Stomach (tissue), 9 donors: Measurements from ENCODE around the gene CCL3. TPM values are rescaled to one million over a fixed set of nuclear protein-coding genes. Genes with fewer than 3 reads are reported as not detected.

Experiments
- DNase-seq, 2 donors: peaks; one replicate each; pipeline versions ENCODE4 v3.0.0 to v3.0.0-alpha.2; 2013 to 2019
- H3K27ac ChIP-seq, 5 donors: fragments of 200-600 bp in 4 of 5; sonication (generic) in 4 of 5; one replicate each; pipeline ENCODE4 v1.5.1; 2013 to 2019; ENCODE audit warnings: mild to moderate bottlenecking in 1 of 5, moderate library complexity in 1 of 5
- H3K27me3 ChIP-seq, 3 donors: fragments of 200-600 bp; sonication (generic); one replicate each; pipeline ENCODE4 v1.5.1; 2017 to 2019; ENCODE audit warnings: mixed run types in 1 of 3
- H3K36me3 ChIP-seq, 4 donors: fragments of 200-600 bp; sonication (generic); 1 replicate in 3 of 4; 2 replicates in 1 of 4; pipeline ENCODE4 v1.5.1; 2016 to 2019
- H3K4me1 ChIP-seq, 4 donors: fragments of 200-600 bp; sonication (generic); one replicate each; pipeline ENCODE4 v1.5.1; 2016 to 2019
- H3K4me3 ChIP-seq, 4 donors: fragments of 200-600 bp; sonication (generic) in 3 of 4; one replicate each; pipeline ENCODE4 v1.5.1; 2016 to 2019; ENCODE audit warnings: mild to moderate bottlenecking in 1 of 4
- H3K9me3 ChIP-seq, 4 donors: fragments of 200-600 bp; sonication (generic); one replicate each; pipeline ENCODE4 v1.5.1; 2016 to 2019
- EP300 ChIP-seq: sonication (generic); formaldehyde crosslinking; IDR thresholded peaks from one replicate; pipeline ENCODE4 v1.6.1; 2017; ENCODE audit warnings: antibody characterized with exemption
- POLR2A ChIP-seq, 4 donors: fragments of 450-650 bp; IDR thresholded peaks; one replicate each; pipeline ENCODE4 v1.6.1; 2016; ENCODE audit warnings: antibody characterized with exemption in 4 of 4, control low read depth in 2 of 4, mild to moderate bottlenecking in 1 of 4, moderate library complexity in 1 of 4
- POLR2AphosphoS5 ChIP-seq, 3 donors: sonication (generic); formaldehyde crosslinking; IDR thresholded peaks; one replicate each; pipeline ENCODE4 v1.6.1; 2016; ENCODE audit warnings: antibody characterized with exemption in 3 of 3
- whole genome bisulfite sequencing, 5 donors: extraction: QIAGEN DNeasy Blood & Tissue Kit in 3 of 5; methylation state at CpG; one replicate each; pipeline versions ENCODE4 v1.1.5 to v1.1.7; 2013 to 2018; 5-methylcytosine and 5-hydroxymethylcytosine counted together
- intact Hi-C: fragments of 100-400 bp; cut with DNase I; formaldehyde crosslinking; loops from one replicate; pipeline ENCODE4 v1.15.1; 2023; ENCODE audit warnings: low total_unique reads
- polyA plus RNA-seq, 3 donors: library from polyadenylated mRNA; stranded (reverse); fragments of 200-250 nt; gene quantifications; one replicate each; pipeline ENCODE4 v1.2.3, GENCODE V29; 2013
- total RNA-seq, 5 donors: library from RNA; depleted of rRNA; stranded (reverse); fragments of >200 nt; gene quantifications; one replicate each; pipeline versions ENCODE4 v1.1.0 to v1.2.3, GENCODE V29; 2014 to 2016
- TF ChIP-seq, protein P1 (sequence below), 7 experiments: fragments of 450-650 bp in 4 of 7; fragments of 200-600 bp in 3 of 7; sonication (generic) in 3 of 7; IDR thresholded peaks; one replicate each; pipeline ENCODE4 v1.5.1; 2016 to 2019; ENCODE audit warnings: antibody characterized with exemption in 7 of 7, control low read depth in 2 of 7, mild to moderate bottlenecking in 1 of 7
- donor health status: healthy with polysubstance abuse.
- donor health status: Bipolar disorder and iron deficiency.
- donor health status: healthy.

CCL3 gene
- total and polyA plus RNA-seq, 8 donors, result 2.0 to 19.1 (median 2.9) TPM; not detected in 3

DNA sequence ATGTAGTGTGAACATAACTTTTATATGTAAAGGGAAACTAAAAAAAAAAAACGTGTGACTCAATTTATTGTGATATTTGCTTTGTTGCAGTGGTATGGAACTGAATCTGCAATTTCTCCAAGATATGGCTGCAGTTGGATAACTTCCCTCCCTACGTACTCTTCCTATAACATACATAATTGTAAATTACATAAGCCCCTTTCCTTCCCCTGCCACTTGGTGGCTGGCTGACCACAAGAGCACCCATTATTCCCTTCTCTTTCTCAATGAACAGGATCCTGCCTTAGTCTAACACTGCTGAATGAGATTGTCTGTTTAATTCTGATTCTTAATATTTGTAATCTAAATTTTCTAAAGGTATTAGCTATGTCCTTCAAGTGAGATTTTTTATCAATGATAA is 41.5 kb upstream of the CCL3 start:
- WGBS, 5 donors, result 55 to 70% (median 62%) methylated on average over 2 of the region's 2 CpGs
- Histone ChIP-seq H3K36me3 (no peaks in the 10 kb centered on the region), H3K27ac (no peak overlapping the region), H3K27me3 (peaks cover 0 to 7% (median 0%) of the 10 kb centered on the region in 3 donors), H3K9me3 (peaks cover 0 to 9% (median 2%) of the 10 kb centered on the region in 4 donors), H3K4me1 (no peaks in the 10 kb centered on the region), H3K4me3 (no peak overlapping the region)
- no peak for DNase-seq
- TF ChIP-seq, protein P1, sequence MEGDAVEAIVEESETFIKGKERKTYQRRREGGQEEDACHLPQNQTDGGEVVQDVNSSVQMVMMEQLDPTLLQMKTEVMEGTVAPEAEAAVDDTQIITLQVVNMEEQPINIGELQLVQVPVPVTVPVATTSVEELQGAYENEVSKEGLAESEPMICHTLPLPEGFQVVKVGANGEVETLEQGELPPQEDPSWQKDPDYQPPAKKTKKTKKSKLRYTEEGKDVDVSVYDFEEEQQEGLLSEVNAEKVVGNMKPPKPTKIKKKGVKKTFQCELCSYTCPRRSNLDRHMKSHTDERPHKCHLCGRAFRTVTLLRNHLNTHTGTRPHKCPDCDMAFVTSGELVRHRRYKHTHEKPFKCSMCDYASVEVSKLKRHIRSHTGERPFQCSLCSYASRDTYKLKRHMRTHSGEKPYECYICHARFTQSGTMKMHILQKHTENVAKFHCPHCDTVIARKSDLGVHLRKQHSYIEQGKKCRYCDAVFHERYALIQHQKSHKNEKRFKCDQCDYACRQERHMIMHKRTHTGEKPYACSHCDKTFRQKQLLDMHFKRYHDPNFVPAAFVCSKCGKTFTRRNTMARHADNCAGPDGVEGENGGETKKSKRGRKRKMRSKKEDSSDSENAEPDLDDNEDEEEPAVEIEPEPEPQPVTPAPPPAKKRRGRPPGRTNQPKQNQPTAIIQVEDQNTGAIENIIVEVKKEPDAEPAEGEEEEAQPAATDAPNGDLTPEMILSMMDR (IDR thresholded peaks at IDR 0.05), result no peak
- TF ChIP-seq EP300, result no peak
- TF ChIP-seq POLR2AphosphoS5 (IDR thresholded peaks at IDR 0.05), result no peak
- TF ChIP-seq POLR2A (IDR thresholded peaks at IDR 0.05), result no peak
- intact Hi-C loops, result no loop called here

- no peak for DNase-seq
- Histone ChIP-seq H3K4me1 (no peaks in the 10 kb centered on the region), H3K27ac (no peak overlapping the region), H3K36me3 (no peaks in the 10 kb centered on the region), H3K9me3 (peaks cover 8 to 19% (median 12%) of the 10 kb centered on the region in 4 donors), H3K27me3 (peaks cover 0 to 12% (median 0%) of the 10 kb centered on the region in 3 donors), H3K4me3 (no peak overlapping the region)
- intact Hi-C loops, result no loop called here
- WGBS, 5 donors, result 55 to 61% (median 59%) methylated on average over 5 of the region's 5 CpGs
- no peak for TF ChIP-seq POLR2AphosphoS5 (IDR thresholded peaks at IDR 0.05)
- TF ChIP-seq POLR2A (IDR thresholded peaks at IDR 0.05), result no peak
- TF ChIP-seq, protein P1 (IDR thresholded peaks at IDR 0.05), result no peak
- TF ChIP-seq EP300, result no peak
Observed at GRCh38 chr17:36130346-36130745, 40.4 kb upstream of the CCL3 start.

- 60 to 81% (median 75%) methylated on average over 1 of the region's 1 CpG for WGBS, 5 donors
- no peak for DNase-seq
Observed at GRCh38 chr17:36129616-36130015, 39.7 kb upstream of the CCL3 start.

DNA sequence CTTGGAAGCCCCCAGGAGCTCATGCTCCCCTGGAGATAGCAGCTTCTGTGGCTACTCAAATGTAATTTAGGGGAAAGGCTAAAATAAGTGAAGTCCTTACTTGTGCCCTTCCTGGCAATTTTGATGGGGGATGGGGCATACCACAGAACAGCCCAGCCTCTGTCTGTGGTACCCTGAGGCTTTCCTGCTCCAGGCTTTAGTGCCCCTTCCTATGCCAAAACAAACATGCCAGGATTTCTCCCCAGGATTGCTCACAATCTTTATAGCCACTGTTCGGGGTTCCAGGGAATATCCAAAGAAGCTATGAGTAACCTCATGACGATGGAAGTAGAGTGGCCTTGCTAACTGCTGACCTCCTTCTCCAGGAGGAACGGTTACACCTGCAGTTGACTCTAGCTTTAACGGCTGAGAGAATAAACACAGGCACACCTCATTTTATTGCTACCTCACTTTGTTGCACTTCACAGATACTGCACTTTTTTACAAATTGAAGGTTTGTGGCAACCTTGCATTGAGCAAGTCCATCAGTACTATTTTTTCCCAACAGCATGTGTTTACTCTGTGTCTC is 38.6 kb upstream of the CCL3 start:
- Histone ChIP-seq H3K27ac (no peak overlapping the region), H3K4me3 (no peak overlapping the region), H3K4me1 (no peaks in the 10 kb centered on the region), H3K9me3 (peaks cover 14 to 26% (median 18%) of the 10 kb centered on the region in 4 donors), H3K36me3 (no peaks in the 10 kb centered on the region), H3K27me3 (peaks cover 0 to 12% (median 0%) of the 10 kb centered on the region in 3 donors)
- 54 to 71% (median 63%) methylated on average over 4 of the region's 4 CpGs for WGBS, 5 donors
- intact Hi-C loops, result no loop called here
- TF ChIP-seq POLR2AphosphoS5 (IDR thresholded peaks at IDR 0.05) (no peak), POLR2A (IDR thresholded peaks at IDR 0.05) (no peak), EP300 (no peak)
- TF ChIP-seq, protein P1 (IDR thresholded peaks at IDR 0.05), result no peak
- no peak for DNase-seq

More at GRCh38 chr17:36129616-36130015, 39.7 kb upstream of the CCL3 start:
- TF ChIP-seq EP300 (no peak), POLR2A (IDR thresholded peaks at IDR 0.05) (no peak), POLR2AphosphoS5 (IDR thresholded peaks at IDR 0.05) (no peak)
- TF ChIP-seq, protein P1 (IDR thresholded peaks at IDR 0.05), result no peak
- no peak overlapping the region for H3K27ac ChIP-seq
- H3K4me3 ChIP-seq, result no peak overlapping the region
- H3K27me3 ChIP-seq, result peaks cover 0 to 19% (median 0%) of the 10 kb centered on the region in 3 donors
- H3K4me1 ChIP-seq, result no peaks in the 10 kb centered on the region
- no peaks in the 10 kb centered on the region for H3K36me3 ChIP-seq
- peaks cover 14 to 26% (median 18%) of the 10 kb centered on the region in 4 donors for H3K9me3 ChIP-seq
- intact Hi-C loops, result no loop called here
